ENCODE measurements around the gene STAB2. TPM values are rescaled to one million over a fixed set of nuclear protein-coding genes. Genes with fewer than 3 reads are reported as not detected.
A peak's percentile ranks its signal among the peaks of the same experiment; 100 is the strongest.

STAB2 gene
- polyA plus RNA-seq, 10 donors, result 1.0 to 8.2 (median 5.1) TPM

DNA sequence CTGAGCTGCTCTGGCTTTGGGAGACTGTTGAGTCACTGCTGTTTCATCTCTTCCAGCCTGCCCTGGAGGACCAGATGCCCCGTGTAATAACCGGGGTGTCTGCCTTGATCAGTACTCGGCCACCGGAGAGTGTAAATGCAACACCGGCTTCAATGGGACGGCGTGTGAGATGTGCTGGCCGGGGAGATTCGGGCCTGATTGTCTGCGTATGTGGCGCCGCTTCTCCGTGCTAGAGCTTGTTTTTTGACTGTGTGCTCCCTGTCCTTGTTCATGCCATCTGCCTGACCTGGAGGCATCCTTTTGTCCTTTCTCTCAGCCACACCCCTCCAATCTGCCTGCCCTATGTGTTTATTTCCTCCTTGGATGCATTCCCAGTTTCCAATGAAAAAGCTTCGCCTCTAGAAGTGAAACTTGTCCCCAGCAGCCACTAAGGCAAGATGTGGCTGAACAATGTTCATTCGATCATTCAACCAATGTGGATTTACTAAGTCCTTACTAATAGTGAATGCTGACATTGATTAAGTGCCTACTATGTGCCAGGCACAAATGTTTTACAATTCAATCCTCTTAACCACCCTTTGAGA is 155.4 kb downstream of the STAB2 start:
- DNase-seq, result peak in 2 of 3 donors; percentile 7 to 32

DNA sequence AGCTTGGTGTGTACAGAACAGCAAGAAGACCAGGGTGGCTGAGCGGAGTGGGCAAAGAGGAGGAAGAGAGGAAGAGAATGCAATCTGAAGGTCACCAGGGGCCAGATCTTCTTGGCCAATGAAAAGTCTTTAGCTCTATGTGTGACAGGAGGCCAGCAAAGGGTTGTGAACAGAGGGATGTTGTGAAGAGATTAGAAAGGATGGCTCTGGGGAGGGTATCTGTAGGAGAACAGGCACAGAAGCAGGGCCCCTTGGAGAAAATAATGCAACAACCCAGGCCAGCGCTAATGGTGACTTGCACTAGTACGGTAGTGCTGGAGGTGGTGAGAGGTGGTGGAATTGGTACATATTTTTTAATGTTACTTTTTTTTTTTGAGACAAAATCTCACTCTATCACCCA is 156.7 kb downstream of the STAB2 start:
- no peak for DNase-seq

DNA sequence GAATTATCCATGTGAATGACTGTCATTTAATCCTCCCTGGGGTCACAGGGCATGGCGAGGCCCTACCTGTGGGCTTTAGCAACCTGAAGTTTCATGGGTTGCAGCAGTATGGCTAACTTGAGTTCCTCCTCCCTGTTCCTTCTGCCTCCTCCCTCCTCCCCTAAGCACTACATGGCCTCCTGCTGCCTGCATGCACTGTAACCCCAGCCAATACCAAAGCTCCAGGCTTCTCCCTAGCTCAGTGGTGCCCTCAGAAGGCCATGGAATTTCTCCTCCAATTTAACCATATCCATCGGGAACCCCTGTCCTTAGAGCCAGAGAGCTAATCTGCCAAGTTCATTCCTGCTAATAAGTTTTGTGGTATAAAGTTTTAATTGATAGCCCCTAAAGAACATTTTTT is 158.9 kb downstream of the STAB2 start:
- no peak for DNase-seq

DNA sequence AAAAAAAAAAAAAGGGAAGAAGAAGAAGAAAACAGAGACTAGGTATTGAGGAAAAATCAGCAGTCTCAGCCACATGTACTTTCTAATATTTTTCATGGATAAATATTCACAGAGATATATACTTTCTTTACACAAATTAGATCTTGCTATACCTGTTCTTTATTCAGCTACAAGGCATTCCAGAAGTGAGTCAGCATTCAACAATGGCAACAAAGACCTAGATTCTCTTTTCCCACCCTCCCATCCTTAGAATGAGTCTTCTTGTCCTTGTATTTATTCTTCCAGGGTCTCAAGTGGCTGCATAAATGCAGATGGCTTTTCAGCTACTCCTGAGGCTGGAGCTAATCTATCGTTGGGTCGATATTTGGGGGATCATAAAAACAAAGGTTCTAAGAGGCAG is 160.9 kb downstream of the STAB2 start:
- DNase-seq, result no peak

DNA sequence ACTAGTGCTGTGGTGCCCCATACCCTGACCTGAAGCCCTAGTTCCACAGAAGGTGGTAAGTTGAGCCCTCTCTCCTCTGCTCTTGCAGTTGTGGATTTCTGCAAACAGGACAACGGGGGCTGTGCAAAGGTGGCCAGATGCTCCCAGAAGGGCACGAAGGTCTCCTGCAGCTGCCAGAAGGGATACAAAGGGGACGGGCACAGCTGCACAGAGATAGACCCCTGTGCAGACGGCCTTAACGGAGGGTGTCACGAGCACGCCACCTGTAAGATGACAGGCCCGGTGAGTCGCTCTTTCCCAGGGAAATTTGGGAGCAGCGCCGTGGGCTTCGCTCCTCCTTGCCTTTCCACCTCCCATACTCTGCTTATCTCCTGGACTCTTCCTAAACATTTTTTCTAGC is 161.8 kb downstream of the STAB2 start:
- no peak for DNase-seq

DNA sequence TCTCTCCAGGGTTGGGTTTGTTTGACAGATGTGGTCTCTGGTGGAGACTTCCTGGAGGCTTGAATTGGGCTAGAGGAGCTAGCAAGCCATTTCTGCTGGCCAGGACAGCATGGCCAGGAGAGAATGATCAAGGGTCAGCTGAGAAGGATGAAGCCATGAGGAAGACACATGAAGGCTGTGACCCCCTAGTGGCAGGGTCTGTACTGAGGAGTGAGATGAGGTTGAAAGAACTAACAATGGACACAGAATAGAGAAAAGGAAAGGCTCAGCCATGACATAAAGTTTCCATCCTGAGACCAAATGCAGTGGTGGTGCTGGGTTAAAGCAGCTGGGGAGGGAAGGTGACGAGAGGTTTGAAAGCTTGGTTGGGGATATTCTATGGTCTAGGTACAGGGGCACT is 164.1 kb downstream of the STAB2 start:
- DNase-seq, result no peak

DNA sequence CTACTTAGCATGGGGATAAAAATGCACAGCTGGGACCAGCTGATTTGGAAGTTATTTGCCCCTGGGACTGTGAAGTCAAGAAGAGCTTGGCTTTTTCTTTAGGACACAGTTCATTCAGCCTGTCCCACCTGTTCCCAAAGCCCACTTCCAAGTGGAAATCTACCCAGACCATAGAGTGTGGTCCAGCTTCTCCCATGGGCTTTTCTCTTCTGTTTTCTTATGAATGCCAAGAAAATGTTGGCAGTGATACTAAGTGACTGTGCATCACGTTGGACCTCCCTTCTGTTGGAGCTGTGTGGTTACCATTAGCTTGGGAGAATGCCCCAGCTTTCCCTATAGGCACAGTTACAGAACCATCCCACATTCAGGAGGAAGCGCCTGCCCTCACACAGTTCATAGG is 164.5 kb downstream of the STAB2 start:
- peak; percentile 27 to 48 (median 30) for DNase-seq

DNA sequence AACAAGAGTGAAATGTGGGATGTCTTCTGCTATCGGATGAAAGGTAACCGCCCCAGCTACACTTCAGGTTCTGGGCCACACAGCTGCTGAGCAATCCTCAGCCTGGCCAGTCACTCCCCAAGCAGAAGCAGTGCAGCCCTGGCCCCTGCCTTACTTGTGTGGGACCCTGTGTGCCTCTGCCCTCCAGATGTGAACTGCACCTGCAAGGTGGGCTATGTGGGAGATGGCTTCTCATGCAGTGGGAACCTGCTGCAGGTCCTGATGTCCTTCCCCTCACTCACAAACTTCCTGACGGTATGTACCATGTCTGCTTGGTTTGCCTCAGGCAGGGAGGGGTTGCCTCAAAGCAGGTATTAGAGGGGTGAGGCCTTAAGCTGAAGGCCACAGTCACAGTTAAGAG is 168.4 kb downstream of the STAB2 start:
- no peak for DNase-seq

DNA sequence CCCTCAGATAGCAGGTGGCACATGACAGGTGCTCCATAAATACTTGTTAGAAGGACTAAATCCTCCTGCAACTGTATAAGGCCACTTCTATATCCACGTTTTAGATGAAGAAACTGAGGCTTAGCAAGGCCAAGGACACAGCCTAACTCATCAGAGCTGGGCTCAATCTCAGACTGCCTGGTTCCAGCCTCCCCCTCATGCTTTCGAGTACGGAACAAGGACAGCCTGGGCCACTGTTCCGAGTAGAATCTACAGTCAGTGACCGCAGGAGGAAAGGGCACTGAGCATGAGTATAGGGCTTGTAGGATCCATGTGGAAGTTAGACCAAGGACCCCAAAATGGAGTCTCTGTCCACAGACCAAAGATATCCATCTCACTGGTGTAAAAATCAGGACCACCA is 169.4 kb downstream of the STAB2 start:
- DNase-seq, result no peak

DNA sequence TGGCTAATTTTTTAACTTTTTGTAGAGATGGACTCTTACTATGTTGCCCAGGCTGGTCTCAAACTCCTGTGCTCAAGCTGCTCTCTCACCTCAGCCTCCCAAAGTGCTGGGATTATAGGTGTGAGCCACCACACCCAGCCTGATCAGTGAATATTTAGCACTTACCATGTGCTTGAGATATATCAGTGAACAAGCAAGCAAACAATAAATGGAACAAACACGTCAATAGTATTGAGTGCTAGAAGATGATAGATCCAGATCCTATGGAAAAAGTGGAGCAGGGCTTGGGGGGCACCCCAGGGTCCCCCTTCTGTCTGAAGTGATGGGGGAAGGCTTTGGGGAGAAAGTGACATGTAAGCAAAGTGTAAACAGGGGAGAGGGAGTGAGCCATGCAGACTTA is 170.2 kb downstream of the STAB2 start:
- DNase-seq, result no peak

DNA sequence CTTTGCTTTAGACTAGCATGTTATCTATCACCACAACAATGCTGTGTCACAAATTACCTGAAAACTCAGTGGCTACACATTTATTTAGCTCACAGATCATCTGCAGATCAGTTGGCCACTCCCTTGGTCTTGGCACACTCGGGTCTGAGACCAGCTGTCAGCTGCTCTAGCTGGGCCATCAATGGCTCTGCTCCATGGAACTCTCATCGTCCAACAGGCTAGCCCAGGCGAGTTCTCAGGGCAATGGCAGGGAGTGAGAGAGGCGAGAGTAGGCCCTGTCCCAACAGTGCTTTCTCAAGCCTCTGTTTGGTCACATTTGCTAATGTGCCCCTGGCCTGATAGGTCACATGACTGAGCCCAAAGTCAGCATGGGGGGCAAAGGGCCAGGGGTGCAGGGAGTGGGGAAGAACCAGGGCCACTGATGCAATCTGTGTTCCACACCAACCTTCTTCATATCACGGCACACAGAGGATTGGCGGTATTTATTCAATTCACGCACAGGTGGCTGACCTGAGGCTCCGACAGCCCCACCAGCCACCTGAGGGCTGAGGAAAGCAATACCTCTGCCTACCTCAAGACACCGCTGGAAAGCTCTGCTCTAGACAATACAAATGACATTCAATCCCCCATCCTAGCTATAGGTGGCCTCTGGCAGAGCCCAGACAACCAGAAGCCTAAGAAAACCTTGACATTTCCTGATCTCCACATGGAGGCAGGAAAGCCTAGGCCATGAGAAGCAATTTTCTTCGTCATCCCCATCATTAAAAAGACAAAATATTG is 171.4 kb downstream of the STAB2 start:
- peak in 2 of 3 donors; percentile 7 to 31 for DNase-seq

DNA sequence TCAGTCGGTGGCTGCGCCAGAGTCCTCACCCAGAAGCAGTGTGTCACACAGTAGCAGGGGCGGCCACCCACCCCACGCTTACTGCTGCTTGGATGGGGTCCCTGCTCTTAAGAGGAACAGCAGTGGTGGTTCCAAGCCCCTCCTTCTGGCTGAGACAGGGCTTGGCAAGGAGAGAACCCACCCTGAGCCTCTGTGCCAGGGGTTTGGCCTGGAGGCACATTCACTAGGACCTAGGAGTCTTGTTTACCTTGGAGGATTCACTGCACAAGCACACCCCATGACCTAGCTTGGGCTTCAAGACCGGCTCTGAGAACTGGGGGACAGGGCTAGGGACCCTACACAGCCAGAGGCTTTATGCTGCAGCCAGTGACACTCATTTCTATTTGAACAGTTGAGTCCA is 175.4 kb downstream of the STAB2 start:
- DNase-seq, result no peak

DNA sequence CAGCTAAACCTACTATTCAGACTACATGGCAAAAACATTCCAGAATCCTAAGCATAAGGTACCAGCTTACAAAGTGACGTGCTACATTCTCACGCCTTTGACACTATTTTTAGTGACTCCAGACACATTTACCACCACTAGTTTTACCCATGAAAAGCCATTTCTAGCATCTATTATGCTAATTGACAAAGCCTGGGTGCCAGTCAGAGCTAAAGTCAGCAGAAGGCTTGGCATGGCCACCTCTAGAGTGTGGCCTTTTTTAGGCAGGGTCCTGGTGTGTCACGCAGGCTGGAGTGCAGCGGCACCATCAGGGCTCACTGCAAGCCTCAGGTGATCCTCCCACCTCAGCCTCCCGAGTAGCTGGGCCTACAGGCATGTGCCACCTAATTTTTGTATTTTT is 178.2 kb downstream of the STAB2 start:
- no peak for DNase-seq

DNA sequence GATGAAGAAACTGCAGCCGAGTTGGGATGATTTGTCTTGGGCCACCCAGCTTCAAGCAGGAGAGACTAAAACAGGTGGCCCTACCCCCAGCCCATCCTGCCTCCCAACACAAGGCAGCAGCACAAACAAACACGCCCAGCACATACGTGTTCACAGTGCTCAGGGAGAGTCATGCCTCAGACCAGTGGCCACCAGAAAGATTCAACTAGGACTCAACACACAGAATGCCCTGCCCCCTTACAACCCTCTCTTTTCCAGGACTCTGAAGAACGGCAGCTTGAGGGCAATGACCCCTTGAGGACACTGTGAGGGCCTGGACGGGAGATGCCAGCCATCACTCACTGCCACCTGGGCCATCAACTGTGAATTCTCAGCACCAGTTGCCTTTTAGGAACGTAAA is 179.0 kb downstream of the STAB2 start:
- DNase-seq, result no peak

DNA sequence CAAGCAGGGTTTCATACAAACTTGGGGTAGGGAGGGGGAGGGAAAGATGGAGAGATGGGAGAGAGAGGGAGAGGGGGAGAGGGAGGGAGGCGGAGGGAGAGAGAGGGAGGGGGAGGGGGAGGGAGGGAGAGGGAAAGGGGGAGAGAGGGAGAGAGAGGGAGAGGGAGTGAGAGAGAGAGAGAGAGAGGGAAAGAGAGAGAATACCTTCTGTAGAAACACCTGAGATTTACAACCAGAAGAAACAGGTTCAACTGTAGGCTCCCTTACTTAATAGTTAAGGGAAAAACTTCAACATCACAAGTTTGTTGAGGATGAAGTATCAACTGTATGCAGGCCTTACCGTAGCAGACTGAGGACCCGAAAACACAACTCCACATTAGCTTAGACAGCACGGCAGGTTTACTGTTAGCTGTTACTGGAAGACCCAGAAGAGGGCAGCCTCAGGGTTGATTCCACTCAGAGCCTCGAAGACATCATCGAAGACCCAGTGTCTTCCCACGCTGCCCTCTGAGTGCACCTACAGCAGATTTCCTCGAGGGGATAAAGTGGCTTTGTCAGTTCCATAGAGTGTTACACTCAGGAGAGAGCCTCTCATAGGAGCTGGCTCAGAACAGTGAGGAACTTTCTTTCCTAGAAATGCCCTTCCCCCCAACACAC is 181.5 kb downstream of the STAB2 start:
- DNase-seq, result no peak

DNA sequence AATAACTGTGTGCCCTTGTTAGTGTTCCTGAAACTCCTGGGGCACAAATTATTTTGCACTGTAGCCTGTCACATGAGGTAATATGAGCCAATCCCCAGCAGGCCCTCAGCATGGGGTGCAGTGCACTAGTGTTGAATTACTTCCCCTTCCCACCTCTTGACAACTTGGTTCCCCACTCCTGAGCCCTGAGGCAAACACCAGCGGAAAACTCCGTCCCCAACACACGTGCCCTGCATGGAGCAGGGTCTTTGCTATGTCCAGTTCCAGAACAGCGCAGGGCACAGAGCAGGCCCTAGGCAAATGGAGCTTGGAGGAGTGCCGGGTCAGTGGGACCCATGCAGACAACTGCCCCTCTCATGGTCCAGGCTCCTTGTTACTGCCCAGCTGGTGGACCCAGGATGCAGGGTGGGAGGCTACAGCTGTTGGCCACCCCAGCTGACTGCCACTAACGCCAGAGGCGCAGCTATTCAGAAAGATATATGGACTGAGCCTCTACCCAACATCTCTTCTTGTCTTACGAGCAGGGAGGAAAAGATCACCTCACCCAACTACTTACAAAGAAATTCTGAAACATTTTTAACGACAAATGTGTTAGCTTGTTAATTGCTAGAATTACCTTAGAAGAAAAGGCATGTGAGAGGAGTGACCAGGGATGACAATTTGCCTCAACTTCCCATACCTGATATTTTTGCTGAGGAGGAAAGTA is 182.3 kb downstream of the STAB2 start:
- no peak for DNase-seq

DNA sequence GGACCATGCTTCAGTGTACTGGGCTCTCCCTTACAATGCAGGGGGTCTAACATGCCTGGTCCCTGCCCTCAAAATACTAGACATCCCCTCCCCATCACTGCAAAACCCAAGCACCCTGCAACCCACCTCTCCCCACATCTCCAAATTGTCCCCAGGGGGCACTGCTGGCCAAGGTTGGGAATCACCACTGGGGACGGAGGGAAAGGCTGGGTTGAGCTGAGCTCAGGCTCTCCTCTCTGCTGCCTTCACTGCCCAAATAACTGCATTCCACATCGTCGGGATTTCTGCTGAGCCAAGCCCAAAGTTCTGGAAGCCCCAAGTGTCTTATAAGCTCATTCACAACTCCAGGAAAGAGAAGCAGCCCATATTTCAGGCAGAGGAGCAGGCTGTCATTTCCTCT is 184.4 kb downstream of the STAB2 start:
- DNase-seq, result peak in 1 of 3 donors; percentile 10

DNA sequence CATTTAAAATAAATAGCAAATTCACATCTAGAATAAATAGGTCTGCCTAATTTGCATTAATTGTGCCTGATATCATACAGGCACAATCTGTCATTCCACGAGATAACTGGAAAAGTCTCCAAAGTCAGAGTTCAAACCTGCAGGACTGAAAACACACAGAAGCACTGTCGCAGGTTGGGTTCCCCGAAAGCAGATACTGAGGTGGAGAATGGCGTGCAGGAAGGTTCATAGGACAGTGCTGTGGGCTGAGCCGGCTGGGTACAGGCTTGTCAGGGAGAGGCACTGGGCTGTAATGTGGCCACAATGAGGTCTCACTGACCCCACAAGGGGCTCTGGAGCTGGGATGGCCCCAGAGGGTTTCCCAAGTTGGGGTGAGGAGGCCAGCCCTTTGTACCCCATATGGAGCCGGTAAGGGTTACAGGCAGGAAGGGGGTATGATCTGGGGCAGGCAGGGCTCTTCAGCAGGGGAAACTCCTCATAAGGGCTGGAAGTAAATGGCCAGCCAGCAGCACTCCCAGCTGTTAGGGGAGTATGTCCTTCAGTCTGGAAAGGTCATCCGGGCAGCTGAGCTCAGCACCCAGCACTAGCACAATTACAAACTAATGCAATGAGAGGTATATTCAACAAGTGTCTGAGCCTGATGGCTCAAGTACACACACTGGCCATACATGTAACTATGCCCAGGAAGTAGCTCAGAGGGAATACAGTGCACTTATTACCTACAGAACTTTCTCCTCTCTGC is 185.5 kb downstream of the STAB2 start:
- no peak for DNase-seq

DNA sequence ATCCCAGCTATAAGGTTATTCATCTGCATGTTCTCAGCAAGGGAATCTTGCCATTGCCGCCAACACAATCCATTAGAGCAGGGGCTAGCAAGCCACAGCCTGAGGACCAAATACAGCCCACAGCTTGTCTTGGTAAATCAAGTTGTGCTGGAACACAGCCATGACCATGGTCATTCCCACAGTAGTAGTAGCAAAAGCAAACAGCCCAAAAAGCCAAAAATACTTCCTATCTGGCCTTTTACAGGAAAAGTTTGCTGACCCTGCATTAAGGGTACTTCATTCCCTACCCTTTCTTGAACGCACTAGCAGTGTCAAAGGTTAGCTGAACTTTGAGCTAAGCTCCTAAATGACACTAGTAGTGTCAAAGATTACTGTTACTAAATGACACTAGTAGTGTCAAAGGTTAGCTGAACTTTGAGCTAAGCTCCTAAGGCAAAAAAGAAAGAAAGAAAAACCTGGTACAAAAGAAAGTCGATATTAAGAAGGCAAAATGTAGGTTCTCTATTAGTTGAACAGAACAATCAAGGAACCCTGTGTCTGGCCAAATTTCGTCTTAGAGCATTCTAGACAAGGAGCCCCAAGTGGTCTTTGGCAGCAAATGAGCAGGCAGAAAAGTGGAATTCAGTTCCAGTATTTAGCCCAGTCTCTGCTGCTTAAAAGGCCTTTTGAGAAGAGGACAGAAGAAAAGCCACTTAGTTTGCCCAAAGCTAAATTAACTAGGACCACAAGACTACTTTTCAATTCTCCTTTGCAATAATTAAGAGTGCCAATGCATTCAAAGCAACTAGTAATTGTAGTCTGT is 186.2 kb downstream of the STAB2 start:
- DNase-seq, result no peak

DNA sequence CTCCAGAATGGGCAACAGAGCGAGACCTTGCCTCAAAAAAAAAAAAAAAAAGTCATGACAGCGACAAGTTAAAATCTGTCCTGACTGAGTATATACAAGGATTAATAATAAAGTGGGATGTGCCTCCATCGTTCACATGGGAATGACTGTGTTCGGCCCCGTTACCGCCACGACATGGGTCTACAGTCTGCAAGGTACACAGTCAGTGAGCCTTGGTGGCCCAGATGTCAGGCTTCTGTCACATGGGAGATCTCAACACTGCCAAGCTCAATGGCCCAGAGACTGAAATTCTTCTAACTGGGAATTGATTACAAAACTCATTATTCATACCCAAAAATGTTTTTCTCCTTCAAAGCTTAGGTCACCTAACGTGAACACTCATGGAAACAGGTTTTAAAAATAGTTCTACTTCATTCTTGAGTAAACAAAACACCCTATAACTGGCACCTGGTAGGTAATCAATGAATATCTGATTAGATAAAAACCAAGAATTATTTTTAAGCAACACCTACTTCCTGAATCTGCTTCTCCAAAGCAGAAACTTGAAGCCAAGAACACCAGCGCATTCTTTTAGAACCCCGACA is 188.0 kb downstream of the STAB2 start:
- no peak for DNase-seq

DNA sequence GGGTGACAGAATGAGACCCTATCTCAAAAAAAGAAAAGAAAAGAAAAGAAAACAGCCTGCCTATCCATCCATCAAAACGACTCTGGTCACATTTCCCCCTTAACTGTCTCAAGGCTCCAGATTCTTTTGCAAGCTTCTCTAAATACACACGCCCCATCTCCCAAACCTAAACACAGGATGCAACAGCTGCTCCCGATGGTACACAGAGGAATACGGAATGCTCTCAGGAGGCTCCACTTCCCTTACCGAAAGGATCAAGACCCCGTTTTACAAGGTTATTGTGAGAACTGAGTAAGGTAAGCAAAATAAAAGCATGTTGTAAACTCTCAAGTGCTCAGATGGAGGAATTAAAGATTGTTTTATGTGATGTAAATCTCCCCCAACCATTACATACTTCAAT is 191.7 kb downstream of the STAB2 start:
- DNase-seq, result no peak
